ENCODE measurements around the gene SLC35A1. TPM values are rescaled to one million over a fixed set of nuclear protein-coding genes. Genes with fewer than 3 reads are reported as not detected.

SLC35A1 gene
- total and polyA plus RNA-seq, 2 of the 4 experiments (the other 2 are of a cell fraction): 9.7 to 12.4 TPM

- Histone ChIP-seq H3K4me1 (ENCODE audit: control insufficient read depth, insufficient read depth, low read length) (peaks cover 2% of the 10 kb centered on the region; the same call in 1 of the 2 replicates), H3K23ac (ENCODE audit: low read depth, low read length) (no peak overlapping the region), H3K9me1 (ENCODE audit: insufficient read depth, low read length) (no peaks in the 10 kb centered on the region), H3K18ac (ENCODE audit: low read depth, low read length) (no peak overlapping the region), H3K9me3 (ENCODE audit: control insufficient read depth, insufficient read depth, low read length) (no peaks in the 10 kb centered on the region), H2AK5ac (ENCODE audit: low read depth, low read length) (no peak overlapping the region), H3K14ac (replicated peaks; ENCODE audit: low read depth, low read length) (no peak overlapping the region), H3K9ac (ENCODE audit: low read depth, low read length) (no peak overlapping the region), H3K4me2 (ENCODE audit: low read depth, low read length) (no peak overlapping the region), H3K4me3 (ENCODE audit: insufficient read depth, low read depth, low read length) (no peak overlapping the region), H2BK5ac (ENCODE audit: low read depth, low read length, poor library complexity, severe bottlenecking) (no peak overlapping the region), H4K5ac (ENCODE audit: low read depth, low read length) (no peak overlapping the region), H4K20me1 (ENCODE audit: insufficient read depth, low read length) (no peaks in the 10 kb centered on the region), H2BK15ac (ENCODE audit: low read depth, low read length) (no peak overlapping the region), H3K36me3 (ENCODE audit: control insufficient read depth, insufficient read depth, low read length) (peaks cover 38% of the 10 kb centered on the region), H3K27ac (ENCODE audit: insufficient read depth, low read length) (no peak overlapping the region), H3K4ac (ENCODE audit: low read depth, low read length) (no peak overlapping the region), H3K79me1 (ENCODE audit: low read depth in 1 of 2, low read length in 2 of 2) (no peaks in the 10 kb centered on the region), H3K56ac (ENCODE audit: extremely low read depth, insufficient read depth, low read length) (no peak overlapping the region), H2AFZ (replicated peaks; ENCODE audit: low read length, poor library complexity) (no peak overlapping the region), H2BK20ac (ENCODE audit: low read depth, low read length) (no peak overlapping the region), H2BK120ac (ENCODE audit: low read depth, low read length) (no peak overlapping the region), H2AK9ac (replicated peaks; ENCODE audit: low read depth, low read length, poor library complexity) (no peak overlapping the region), H4K8ac (ENCODE audit: low read depth in 2 of 2, low read length in 2 of 2) (no peak overlapping the region), H3K27me3 (ENCODE audit: control insufficient read depth, insufficient read depth, low read length) (no peaks in the 10 kb centered on the region), H4K91ac (ENCODE audit: insufficient read depth, low read depth, low read length) (no peak overlapping the region)
- no peak for DNase-seq
- dilution Hi-C loops (cut with HindIII; ENCODE audit: low sequenced_read_pairs, unreplicated experiment): no loop called here
- CTCF ChIA-PET: no interaction called here
- no peak for ATAC-seq (ENCODE audit: low read depth)
- TF ChIP-seq BHLHE40 (IDR thresholded peaks at IDR 0.05; ENCODE audit: low read depth, low read length): no peak
- TF ChIP-seq NFE2L2 (IDR thresholded peaks at IDR 0.05; ENCODE audit: low read depth, low read length): no peak
- TF ChIP-seq RAD21 (IDR thresholded peaks at IDR 0.05; ENCODE audit: low read length): no peak
- no peak for TF ChIP-seq CTCF (conservative IDR thresholded peaks at IDR 0.05; ENCODE audit: low read depth, low read length)
- no peak for TF ChIP-seq SMC3 (IDR thresholded peaks at IDR 0.05; ENCODE audit: low read depth, low read length)
- no peak for TF ChIP-seq RCOR1 (IDR thresholded peaks at IDR 0.05; ENCODE audit: insufficient replicate concordance, low read length)
- TF ChIP-seq FOS (IDR thresholded peaks at IDR 0.05; ENCODE audit: low read depth, low read length): no peak
- no peak for TF ChIP-seq MAFK (IDR thresholded peaks at IDR 0.05; ENCODE audit: low read depth, low read length)
- TF ChIP-seq CEBPB (IDR thresholded peaks at IDR 0.05; ENCODE audit: low read depth, low read length): no peak
- TF ChIP-seq POLR2A (IDR thresholded peaks at IDR 0.05; ENCODE audit: low read depth, low read length): no peak
- no peak for TF ChIP-seq RFX5 (IDR thresholded peaks at IDR 0.05; ENCODE audit: low read depth, low read length)
- TF ChIP-seq MAZ (IDR thresholded peaks at IDR 0.05; ENCODE audit: borderline replicate concordance, low read depth, low read length): no peak
- no peak for TF ChIP-seq MXI1 (IDR thresholded peaks at IDR 0.05; ENCODE audit: borderline replicate concordance, low read depth, low read length)
- no peak for TF ChIP-seq CHD1 (IDR thresholded peaks at IDR 0.05; ENCODE audit: low read depth, low read length)
- TF ChIP-seq ELK1 (IDR thresholded peaks at IDR 0.05; ENCODE audit: borderline replicate concordance, low read depth, low read length): no peak
- intact Hi-C loops (cut with micrococcal nuclease): no loop called here
- POLR2A ChIA-PET (ENCODE audit: unreplicated experiment): no interaction called here
- 100% methylated on average over 2 of the region's 8 CpGs; no CpG with 5 or more reads in 1 of the 2 experiments for WGBS, 2 experiments (ENCODE audit: extremely low coverage in 2 of 2, insufficient read length in 1 of 2)
- in situ Hi-C loops (cut with MboI; ENCODE audit: low sequenced_read_pairs): no loop called here
- no TSS peak for BruUV-seq (replicated peaks)
Observed at GRCh38 chr6:87518453-87518852, 45.7 kb downstream of the SLC35A1 start.

Measured in IMR-90 (cell line).